Mononuclear cell (primary cell): ENCODE measurements around the gene GALNT18. TPM values are rescaled to one million over a fixed set of nuclear protein-coding genes. Genes with fewer than 3 reads are reported as not detected.

Experiments
- H3K27me3 ChIP-seq: 2 replicates; pipeline ENCODE4 v1.6.0; 2011; ENCODE audit warnings: low read length, control low read depth; ENCODE audit not compliant: insufficient read depth
- H3K4me1 ChIP-seq: 2 replicates; pipeline ENCODE4 v1.5.1; 2011; ENCODE audit warnings: mild to moderate bottlenecking, low read length, control low read depth; ENCODE audit not compliant: insufficient read depth
- H3K4me3 ChIP-seq: 2 replicates; pipeline ENCODE4 v1.5.1; 2011; ENCODE audit warnings: mild to moderate bottlenecking, low read length, moderate library complexity
- H3K9me3 ChIP-seq: 2 replicates; pipeline ENCODE4 v1.5.1; 2011; ENCODE audit warnings: low read depth, mild to moderate bottlenecking, control low read depth, low read length
- total RNA-seq: library from RNA; depleted of rRNA; stranded (reverse); fragments of >200 nt; gene quantifications from one replicate; pipeline ENCODE4 v1.2.3, GENCODE V29; 2012

GALNT18 gene
- total RNA-seq, 1 donor, result 0.21 TPM

- Histone ChIP-seq H3K9me3 (no peaks in the 10 kb centered on the region), H3K4me1 (no peaks in the 10 kb centered on the region), H3K4me3 (no peak overlapping the region), H3K27me3 (no peaks in the 10 kb centered on the region)
These were observed 292.6 kb downstream of the GALNT18 start for GRCh38 chr11:11329062-11329806.

GRCh38 chr11:11324090-11324489, 297.7 kb downstream of the GALNT18 start:
- peaks cover 5% of the 10 kb centered on the region for H3K4me1 ChIP-seq
- no peak overlapping the region for H3K4me3 ChIP-seq
- H3K27me3 ChIP-seq, result no peaks in the 10 kb centered on the region
- no peaks in the 10 kb centered on the region for H3K9me3 ChIP-seq

- no peaks in the 10 kb centered on the region for H3K27me3 ChIP-seq
These were observed 299.7 kb downstream of the GALNT18 start for GRCh38 chr11:11322101-11322500.

GRCh38 chr11:11320825-11321224, 301.0 kb downstream of the GALNT18 start:
- H3K27me3 ChIP-seq, result no peaks in the 10 kb centered on the region
- no peaks in the 10 kb centered on the region for H3K9me3 ChIP-seq
- no peak overlapping the region for H3K4me3 ChIP-seq
- peaks cover 16% of the 10 kb centered on the region for H3K4me1 ChIP-seq

More at GRCh38 chr11:11322101-11322500, 299.7 kb downstream of the GALNT18 start:
- no peak overlapping the region for H3K4me3 ChIP-seq
- no peaks in the 10 kb centered on the region for H3K9me3 ChIP-seq
- H3K4me1 ChIP-seq, result peaks cover 16% of the 10 kb centered on the region

GRCh38 chr11:11318961-11319360, 302.8 kb downstream of the GALNT18 start:
- H3K4me1 ChIP-seq, result peaks cover 16% of the 10 kb centered on the region
- no peaks in the 10 kb centered on the region for H3K27me3 ChIP-seq
- H3K4me3 ChIP-seq, result no peak overlapping the region
- H3K9me3 ChIP-seq, result no peaks in the 10 kb centered on the region

- Histone ChIP-seq H3K27me3 (no peaks in the 10 kb centered on the region), H3K9me3 (no peaks in the 10 kb centered on the region), H3K4me1 (peaks cover 21% of the 10 kb centered on the region), H3K4me3 (no peak overlapping the region)
These were observed 303.3 kb downstream of the GALNT18 start for GRCh38 chr11:11318461-11318860.

GRCh38 chr11:11316651-11317230, 305.1 kb downstream of the GALNT18 start:
- no peaks in the 10 kb centered on the region for H3K9me3 ChIP-seq
- H3K4me1 ChIP-seq, result peaks cover 37% of the 10 kb centered on the region
- no peak overlapping the region for H3K4me3 ChIP-seq
- H3K27me3 ChIP-seq, result no peaks in the 10 kb centered on the region

GRCh38 chr11:11313902-11314692, 307.7 kb downstream of the GALNT18 start:
- Histone ChIP-seq H3K9me3 (no peaks in the 10 kb centered on the region), H3K4me3 (no peak overlapping the region), H3K4me1 (peaks cover 51% of the 10 kb centered on the region), H3K27me3 (no peaks in the 10 kb centered on the region)

GRCh38 chr11:11313426-11313825, 308.4 kb downstream of the GALNT18 start:
- Histone ChIP-seq H3K4me3 (no peak overlapping the region), H3K9me3 (no peaks in the 10 kb centered on the region), H3K4me1 (peaks cover 46% of the 10 kb centered on the region), H3K27me3 (no peaks in the 10 kb centered on the region)

- no peak overlapping the region for H3K4me3 ChIP-seq
- H3K4me1 ChIP-seq, result peaks cover 40% of the 10 kb centered on the region
- H3K9me3 ChIP-seq, result no peaks in the 10 kb centered on the region
- H3K27me3 ChIP-seq, result no peaks in the 10 kb centered on the region
These were observed 309.1 kb downstream of the GALNT18 start for GRCh38 chr11:11312738-11313137.

GRCh38 chr11:11311169-11311568, 310.6 kb downstream of the GALNT18 start:
- no peak overlapping the region for H3K4me3 ChIP-seq
- H3K9me3 ChIP-seq, result no peaks in the 10 kb centered on the region
- no peaks in the 10 kb centered on the region for H3K27me3 ChIP-seq
- H3K4me1 ChIP-seq, result peaks cover 40% of the 10 kb centered on the region

- H3K4me1 ChIP-seq, result peaks cover 40% of the 10 kb centered on the region
- H3K4me3 ChIP-seq, result no peak overlapping the region
- H3K9me3 ChIP-seq, result no peaks in the 10 kb centered on the region
- H3K27me3 ChIP-seq, result no peaks in the 10 kb centered on the region
These were observed 311.9 kb downstream of the GALNT18 start for GRCh38 chr11:11309906-11310305.

GRCh38 chr11:11308249-11308648, 313.6 kb downstream of the GALNT18 start:
- no peaks in the 10 kb centered on the region for H3K27me3 ChIP-seq
- H3K9me3 ChIP-seq, result no peaks in the 10 kb centered on the region
- H3K4me3 ChIP-seq, result no peak overlapping the region

GRCh38 chr11:11306855-11307254, 314.9 kb downstream of the GALNT18 start:
- no peaks in the 10 kb centered on the region for H3K27me3 ChIP-seq
- no peaks in the 10 kb centered on the region for H3K9me3 ChIP-seq
- H3K4me3 ChIP-seq, result no peak overlapping the region
- H3K4me1 ChIP-seq, result peaks cover 20% of the 10 kb centered on the region

More at GRCh38 chr11:11308249-11308648, 313.6 kb downstream of the GALNT18 start:
- peaks cover 33% of the 10 kb centered on the region for H3K4me1 ChIP-seq

- H3K27me3 ChIP-seq, result no peaks in the 10 kb centered on the region
- no peak overlapping the region for H3K4me3 ChIP-seq
- H3K9me3 ChIP-seq, result no peaks in the 10 kb centered on the region
- peaks cover 2% of the 10 kb centered on the region for H3K4me1 ChIP-seq
These were observed 317.3 kb downstream of the GALNT18 start for GRCh38 chr11:11304550-11304949.
